HG02678 (cell line): Measurements from ENCODE around the gene EVC2.

ENCODE experiments used
- ATAC-seq: cut with Tn5 transposase; IDR thresholded peaks from one replicate; pipeline ENCODE4 v1.9.1; 2021; ENCODE audit warnings: mild to moderate bottlenecking, moderate library complexity; ENCODE audit not compliant: unreplicated experiment

Gene EVC2

DNA sequence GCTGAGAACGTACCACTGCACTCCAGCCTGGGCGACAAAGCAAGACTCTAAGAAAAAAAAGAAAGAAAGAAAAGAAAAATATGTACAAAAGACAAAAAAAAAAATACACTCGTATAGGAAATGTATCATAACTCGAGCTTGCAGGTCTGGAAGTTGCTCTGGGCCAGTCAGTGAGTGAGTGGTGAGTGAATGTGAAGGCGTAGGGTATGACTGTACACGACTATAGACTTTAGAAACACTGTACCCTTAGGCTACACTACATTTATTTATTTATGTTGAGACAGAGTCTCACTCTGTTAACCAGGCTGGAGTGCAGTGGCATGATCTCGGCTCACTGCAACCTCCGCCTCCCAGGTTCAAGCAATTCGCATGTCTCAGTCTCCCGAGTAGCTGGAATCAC lies 29.4 kb downstream of the EVC2 start:
- no peak for ATAC-seq

DNA sequence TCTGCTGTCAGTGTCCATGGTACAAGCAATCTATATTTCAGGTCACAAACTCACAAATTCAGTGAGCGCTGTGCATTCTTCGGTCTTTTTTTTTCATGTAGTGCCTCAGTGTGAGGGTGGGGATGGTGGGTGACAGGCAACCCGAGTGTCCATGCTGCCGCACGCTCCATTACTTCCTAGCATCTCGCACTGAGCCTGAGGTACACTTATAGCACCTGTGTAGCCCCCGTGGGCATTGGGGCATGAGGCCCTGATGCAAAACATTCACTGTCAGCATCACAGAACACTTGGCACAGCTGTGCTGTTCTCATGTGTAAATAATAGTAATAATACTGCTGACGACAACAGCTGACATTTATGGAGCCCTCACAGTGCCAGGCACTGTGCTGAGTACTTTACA lies 31.6 kb downstream of the EVC2 start:
- no peak for ATAC-seq

DNA sequence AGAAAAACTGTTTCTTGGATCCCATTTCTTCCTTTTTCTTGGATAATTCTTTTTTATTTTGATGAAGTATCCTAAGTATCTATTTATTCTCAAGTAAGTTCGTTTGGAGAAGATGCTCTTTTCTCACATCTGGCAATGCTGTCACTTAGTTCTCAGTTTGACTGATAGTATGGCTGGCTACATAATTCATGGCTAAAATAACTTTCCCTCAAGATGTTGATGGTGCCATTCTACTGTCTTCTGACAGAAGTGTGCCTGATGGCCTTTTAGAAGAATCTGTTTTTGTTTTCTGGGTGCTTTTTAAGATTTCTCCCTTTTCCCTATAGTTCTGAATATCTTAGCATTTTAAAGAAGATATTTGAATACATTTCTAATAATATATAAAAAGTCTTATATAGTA lies 41.6 kb downstream of the EVC2 start:
- no peak for ATAC-seq

DNA sequence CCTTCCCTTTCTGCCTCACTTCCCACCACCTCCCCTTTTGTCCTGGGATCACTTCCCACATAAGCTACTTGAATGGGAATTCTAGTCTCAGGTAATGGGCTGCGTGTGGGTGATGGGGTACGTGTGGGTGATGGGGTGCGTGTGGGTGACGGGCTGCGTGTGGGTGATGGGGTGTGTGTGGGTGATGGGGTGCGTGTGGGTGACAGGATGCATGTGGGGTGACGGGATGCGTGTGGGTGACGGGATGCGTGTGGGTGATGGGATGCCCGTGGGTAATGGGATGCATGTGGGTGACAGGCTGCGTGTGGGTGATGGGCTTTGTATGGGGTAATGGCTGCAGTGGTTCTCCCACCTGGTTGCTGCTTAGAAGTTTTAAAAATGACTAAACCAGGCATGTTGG lies 43.6 kb downstream of the EVC2 start:
- no peak for ATAC-seq

DNA sequence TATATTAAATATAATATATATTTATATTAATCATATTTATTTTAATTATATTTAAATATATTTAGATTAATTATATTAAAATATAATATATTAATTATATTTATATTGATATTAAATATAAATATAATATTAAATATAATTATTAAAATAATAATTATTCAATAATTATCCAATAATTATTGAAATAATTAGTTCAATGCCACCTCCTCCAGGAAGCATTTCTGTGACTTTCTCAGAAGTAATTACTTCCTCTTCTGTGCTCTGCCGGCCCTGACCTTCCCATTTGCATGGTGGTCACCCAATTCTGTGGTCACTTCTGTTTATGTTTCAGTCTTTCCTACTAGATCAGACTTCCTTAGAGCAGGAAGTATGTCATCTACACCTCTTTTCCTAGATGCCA lies 45.8 kb downstream of the EVC2 start:
- no peak for ATAC-seq

DNA sequence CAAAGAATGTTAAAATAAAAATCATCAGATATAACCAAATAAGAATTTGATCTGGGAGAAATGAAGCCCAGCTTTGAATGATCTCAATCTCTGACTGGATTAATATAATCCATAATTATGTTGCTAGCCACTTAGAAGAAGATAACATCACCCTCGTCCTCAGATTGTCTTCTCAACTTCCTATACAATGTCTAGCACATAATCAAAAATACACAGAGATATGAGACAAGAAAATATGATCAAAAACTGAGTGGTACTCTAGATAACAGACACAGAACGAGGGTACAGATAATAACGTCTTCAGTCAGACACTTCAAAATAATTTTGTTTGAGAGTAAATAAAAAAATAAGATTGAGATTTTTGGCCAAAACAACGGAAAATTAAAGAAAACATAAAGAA lies 47.1 kb downstream of the EVC2 start:
- no peak for ATAC-seq

DNA sequence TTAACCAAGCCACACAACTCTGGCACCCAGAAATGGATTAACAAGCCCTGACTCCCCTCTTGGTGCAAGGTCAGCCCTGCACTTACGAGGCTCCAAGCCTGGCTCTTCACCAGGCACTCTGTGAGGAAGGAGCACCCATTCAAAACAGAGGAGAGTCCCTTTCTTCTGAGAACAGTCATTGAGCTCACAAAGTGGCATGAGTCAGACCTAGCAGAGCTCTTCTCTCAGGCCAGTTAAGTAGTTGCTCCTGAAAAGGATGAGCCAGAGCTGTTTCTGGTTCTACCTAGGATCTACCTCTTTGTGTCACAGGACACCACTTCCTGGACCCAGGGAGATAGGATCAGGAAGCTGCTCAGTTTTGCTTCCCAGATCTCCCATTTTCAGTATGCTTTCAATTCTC lies 48.2 kb downstream of the EVC2 start:
- ATAC-seq = no peak

DNA sequence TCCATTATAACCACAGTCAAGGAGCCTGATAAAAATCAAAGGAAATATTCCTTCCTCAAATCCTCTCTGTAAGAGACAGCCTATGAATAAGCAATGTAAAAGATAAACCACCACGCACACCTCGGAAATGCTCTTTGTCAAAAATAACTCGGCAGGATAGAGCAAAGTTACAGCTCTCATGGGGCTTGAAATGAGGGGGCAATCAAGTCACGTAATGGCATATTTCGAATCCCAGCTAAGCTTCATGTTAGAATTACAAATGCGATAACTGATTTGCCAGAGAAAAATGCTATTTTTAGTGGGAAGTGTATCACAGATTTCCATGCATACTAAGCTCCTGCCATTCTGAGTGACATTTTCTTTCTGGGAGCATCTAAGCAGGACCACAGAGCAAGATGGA lies 49.4 kb downstream of the EVC2 start:
- no peak for ATAC-seq

DNA sequence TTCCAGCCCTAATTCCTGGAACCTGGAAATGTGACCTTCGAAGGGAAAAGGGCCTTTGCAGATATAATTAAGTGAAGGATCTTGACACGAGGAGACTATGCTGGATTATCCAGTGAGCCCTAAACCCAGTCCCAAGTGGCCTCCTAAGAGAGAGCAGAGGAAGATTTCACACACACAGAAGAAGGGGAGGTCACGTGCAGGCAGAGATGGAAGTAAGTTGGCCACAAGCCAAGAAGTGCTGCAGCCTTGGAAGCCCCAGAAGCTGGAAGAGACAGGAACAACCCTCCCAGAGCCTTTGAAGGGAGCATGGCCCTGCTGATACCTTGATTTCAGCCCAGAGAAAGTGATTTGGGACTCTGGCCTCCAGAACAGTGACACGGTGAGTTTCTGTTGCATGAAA lies 51.9 kb downstream of the EVC2 start:
- ATAC-seq = no peak

DNA sequence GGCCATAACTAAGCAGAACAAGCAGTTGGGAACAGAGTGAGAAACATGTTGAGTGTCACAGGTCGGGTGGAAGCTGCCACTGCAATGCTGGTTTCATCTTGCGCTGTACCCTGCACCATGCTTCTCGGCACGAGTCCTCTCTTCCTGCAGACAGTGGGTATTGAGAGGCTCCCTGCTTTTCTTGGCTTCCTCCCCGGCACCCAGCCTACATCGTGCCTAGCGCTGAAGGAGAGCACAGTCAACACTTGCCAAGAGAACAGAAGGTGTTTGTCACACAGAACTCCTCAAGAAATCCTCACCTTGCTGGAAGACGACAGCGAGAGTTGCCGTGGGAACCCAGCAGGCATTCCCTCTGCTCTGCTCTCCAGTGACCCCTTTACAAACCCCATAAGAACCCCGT lies 53.6 kb downstream of the EVC2 start:
- ATAC-seq = no peak

DNA sequence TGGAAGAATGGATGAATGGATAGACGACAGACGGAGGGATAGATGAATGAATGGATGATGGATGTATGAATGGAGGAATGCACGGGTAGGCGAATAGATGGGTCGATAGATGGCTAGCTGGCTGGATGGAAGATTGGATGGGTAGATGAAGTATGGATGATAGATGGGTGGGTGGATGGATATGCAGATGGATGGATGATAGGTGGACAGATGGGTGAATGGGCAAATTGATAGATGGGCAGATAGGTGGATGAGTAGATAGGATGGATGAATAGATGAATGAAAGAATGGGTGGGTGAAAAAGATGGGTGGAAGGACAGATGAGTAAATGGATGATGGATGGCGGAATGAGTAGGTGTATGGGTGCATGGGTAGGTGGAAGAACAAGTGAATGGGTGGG lies 57.3 kb downstream of the EVC2 start:
- no peak for ATAC-seq

DNA sequence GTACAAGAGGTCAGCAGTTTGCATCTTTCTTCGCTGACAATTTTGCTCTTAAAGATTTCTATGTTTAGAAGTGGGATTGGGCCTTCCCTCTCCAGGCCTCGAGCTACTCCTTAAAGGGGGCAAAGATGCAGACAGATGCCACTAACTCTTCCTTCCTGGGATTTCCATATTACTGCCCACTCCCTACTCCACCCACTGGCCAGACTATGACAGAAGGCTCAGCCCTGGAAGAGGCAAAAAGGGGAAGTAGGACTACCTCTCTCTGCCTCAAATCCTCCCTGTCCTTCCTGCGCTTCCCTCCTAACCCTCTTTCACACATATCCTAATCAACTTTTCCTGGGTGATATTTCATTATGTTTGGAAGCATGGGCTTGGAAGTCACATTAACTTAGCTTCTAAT lies 58.3 kb downstream of the EVC2 start:
- no peak for ATAC-seq

DNA sequence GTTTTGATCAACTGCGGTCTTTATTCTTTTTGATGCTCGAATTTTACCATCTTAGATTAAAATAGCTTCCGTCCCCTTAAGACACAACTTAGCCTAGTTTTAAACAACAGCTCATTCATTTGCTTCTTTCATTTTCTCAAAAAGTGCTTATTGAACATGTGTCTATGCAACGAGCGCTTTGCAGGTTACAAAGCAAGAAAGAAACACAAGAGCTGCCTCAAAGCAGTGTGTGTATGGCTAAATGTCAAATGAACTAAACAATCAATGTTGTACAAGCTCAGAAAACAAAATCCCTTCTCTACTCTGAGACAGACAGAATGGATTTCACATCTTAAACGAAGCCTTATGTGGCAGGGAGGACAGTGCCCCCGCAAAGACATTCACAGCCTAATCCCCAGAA lies 61.0 kb downstream of the EVC2 start:
- no peak for ATAC-seq

DNA sequence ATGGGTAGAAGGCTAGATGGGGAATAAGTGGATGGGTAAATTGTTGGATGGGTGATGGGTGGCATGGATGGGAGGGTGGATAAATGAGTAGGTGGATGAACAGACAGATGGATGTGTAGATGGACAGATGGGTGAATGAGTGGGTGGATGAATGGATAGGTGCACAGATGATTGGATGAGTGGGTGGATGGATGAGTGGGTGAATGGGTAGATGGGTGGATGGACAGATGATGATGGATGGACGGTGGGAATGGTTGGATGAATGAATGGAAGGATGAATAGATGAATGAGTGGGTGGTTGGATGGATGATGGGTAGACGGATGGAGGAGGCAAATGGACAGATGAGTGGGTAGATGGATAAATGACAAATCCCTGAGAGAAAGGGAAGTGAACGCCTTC lies 68.3 kb downstream of the EVC2 start:
- ATAC-seq = no peak

DNA sequence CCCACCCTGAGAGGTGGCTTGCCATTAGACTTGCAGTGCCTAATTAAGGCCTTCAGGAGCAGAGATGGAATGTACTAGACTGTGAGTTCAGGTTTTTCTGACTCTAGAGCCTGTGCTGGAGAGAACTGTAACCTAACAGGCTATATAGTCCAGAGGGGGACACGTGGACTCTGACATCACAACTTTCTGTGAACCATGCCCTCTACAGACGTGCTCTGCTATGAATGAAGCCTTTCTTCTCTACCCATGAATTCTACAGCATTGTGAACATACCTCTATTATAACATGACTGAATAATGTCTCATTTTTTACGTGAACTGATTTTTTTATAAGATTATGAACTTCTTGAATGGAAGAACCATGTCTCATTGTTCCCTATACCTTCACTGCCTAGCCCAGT lies 68.8 kb downstream of the EVC2 start:
- no peak for ATAC-seq

DNA sequence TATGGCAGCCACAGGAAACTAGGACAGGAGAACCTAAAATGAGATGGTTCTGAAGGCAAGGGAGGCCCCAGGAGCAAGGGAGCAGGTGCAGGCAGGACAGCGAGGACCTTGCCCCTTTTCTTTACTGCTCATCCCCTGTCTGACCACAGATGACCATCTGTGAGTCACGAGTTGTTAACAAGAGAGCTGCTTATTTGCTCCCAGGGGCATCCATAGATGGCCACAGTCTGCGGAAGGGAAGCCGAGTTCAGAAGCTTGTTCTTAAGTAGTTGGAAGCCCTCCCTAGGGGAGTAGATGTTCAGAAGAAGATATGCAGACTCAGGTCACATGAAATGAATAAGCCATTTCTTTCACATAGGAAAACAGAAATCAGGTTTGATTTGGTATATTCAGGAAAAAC lies 69.4 kb downstream of the EVC2 start:
- no peak for ATAC-seq

DNA sequence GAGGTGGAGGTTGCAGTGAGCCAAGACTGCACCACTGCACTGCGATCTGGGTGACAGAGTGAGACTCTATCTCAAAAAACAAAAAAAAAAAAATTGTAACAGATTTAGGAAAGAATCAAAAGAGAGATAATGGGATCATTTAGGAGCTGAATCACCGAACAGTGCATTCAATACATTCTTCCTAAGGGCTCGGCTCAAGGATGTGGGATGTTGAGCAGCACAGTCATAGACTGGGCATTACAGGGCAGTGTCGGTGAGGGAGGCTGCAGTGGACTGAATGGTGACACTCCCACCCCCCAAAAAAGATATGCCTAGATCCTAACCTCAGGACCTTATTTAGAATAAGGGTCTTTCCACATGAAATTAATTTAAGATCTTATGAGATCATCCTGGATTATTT lies 70.0 kb downstream of the EVC2 start:
- ATAC-seq = no peak

DNA sequence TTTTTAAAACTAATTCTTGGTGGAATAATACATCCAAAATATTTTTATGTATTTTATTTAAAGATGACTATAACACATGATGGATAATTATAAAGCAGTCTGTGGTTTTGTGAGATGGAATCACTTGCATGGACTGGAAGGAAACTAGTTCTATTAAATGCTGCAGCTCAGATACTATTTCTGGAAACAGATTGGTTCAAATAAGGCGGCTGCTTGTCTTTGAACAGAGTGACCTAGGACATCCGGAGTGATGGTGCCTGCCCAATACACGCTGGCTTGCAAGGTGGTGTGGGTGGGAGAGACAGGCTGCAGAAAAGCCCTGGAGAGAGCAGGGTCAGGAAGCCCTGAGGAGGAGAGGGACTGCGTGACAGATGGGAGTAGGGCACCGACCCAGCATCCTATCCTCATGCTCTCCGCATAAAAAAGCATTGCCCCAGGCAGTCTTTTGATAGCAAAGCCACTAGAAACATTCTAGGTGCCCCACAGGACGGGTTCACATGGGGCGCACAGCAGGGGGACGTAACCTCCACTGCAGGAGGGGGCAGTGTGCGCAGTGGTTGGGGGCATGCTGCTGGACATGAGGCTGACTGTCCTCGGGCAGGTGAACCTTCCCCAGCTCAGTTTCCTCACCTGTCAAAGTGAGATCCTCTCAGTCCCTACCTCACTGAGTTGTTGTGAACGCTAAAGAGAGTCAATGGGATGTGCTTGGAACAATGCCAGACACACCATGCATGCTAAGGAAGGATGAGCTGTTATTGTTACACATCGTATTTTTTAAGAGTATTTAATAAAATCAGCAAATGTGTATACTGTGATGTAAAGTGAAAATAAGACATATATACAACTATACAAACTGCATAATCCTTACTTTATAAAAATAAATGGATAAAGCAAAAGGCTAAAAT lies 71.3 kb downstream of the EVC2 start:
- no peak for ATAC-seq

DNA sequence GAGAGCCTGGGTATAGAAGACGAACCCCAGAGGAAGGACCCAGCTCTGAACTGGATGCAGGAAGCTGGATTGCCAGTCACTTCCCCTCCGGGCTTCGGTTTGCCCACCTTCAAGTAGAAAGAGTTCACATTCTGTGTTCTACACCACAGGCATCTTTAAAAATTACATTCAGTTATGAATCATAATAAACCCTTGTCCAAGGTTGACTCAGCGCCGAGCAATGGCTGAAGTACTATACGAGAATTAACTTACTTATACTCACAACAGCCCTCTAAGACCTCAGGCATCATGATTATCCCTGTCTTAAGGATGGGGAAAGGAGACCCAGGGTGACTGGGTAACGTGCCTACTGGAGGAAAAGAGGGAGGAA lies 72.5 kb downstream of the EVC2 start:
- ATAC-seq = no peak

DNA sequence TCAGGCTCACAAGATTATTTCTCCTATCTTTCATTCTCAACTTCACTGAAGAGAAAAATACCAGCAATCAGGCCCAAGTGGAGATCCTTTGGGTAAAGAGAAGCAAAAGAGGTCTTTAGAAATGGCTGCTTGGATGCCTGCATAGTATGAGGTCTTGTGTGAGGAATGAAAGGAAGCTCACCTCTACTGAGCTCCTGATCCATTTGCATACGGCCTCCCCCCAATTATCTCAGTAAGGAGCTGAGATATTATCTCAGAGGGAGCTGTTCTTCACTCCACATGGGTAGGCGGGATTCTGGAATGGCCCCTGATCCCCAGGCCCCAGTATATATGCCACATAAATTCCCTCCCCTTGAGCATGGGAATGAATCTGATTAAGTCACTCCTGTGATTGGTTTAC lies 75.8 kb downstream of the EVC2 start:
- ATAC-seq = no peak

DNA sequence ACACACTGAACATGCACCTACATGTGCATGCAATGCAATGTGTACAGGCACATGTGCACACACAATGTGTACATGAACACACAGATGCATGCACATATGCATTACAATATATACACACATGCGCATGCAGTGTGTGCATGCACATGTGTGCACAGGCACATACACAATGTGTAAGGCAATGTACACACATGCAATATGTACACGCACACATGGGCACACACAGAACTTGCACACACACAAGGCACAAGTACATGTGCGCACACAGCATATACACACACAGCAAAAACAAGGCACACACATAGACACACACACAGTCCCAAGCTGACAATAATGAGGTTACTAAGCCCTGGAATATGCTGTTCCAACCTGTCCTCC lies 76.3 kb downstream of the EVC2 start:
- ATAC-seq = no peak

DNA sequence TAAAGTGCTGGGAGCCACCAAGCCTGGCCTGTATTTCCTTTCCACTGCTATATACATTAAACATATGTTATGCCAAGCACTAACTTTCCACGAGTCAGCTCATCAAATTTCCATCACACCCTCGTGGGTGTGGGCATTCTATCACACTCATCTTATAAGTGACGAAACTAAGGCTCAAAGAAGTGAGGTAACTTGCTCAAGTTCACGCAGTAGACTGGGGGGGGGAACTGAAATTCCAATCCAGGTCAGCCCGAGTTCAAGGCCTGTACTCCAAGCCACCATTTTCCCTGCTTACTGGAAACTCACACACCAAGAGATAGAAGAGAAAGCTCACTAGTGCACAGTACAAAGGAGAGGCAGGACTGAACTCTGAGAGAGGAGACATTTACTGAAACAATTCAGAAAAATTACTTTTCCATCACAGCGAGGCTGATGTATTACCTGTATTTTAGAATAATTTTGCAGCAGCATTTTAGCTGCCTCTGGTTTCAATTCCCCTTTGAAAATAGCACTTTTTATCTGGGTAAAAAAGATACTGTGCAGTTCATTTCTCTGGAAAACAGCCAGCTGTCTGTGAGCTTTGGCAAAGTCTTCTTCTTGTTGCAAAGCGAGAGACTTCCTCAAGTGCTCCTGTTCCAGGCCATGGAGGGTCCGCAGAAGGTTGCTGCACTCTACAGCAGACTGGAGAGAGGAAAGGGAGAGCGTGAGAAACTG lies 76.8 kb downstream of the EVC2 start:
- ATAC-seq = no peak

DNA sequence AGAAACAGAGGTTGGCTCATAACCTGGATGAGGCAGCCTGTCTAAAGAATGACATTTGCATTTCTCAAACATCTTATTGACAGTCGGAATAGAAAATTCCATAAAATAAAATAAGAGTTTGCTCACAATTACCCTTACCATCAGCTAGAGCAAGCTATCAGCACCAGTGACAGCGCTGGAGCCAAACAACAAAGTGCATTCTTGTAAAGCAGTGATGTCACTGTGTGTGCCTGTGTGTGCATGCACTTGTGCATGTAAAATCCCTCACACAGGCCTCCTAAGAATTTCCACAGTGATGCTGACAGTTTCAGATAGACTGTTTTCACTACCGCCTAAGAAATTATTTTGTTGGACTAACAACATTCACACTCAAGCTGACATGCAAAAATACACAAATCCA lies 77.6 kb downstream of the EVC2 start:
- no peak for ATAC-seq
